HEK293 (cell line): Measurements from ENCODE around the gene PTK7.

ENCODE experiments used
- BCL11A ChIP-seq: fragments of 450-650 bp; formaldehyde crosslinking; IDR thresholded peaks from 2 replicates; pipeline ENCODE4 v1.5.1; 2016; ENCODE audit warnings: low read depth, missing biosample characterization, missing genetic modification characterization
- CTCF ChIP-seq: fragments of 450-650 bp; formaldehyde crosslinking; IDR thresholded peaks from 2 replicates; pipeline ENCODE4 v1.5.1; 2016; ENCODE audit warnings: missing biosample characterization, missing genetic modification characterization
- ZFP37 ChIP-seq: fragments of 450-650 bp; formaldehyde crosslinking; IDR thresholded peaks from 2 replicates; pipeline ENCODE4 v1.5.1; 2016; ENCODE audit warnings: missing biosample characterization, missing genetic modification characterization
- ZNF274 ChIP-seq, 2 experiments: fragments of 200-500 bp in 1 of 2; fragments of 450-650 bp in 1 of 2; sonication (Bioruptor generic) in 1 of 2; formaldehyde crosslinking in 1 of 2; IDR thresholded peaks; 2 replicates each; pipeline versions ENCODE4 v1.5.1 to v1.6.1; 2014 to 2016; ENCODE audit warnings: borderline replicate concordance in 1 of 2, inconsistent platforms in 1 of 2, low read length in 1 of 2, missing biosample characterization in 1 of 2, missing genetic modification characterization in 1 of 2
- ZNF350 ChIP-seq: fragments of 450-650 bp; formaldehyde crosslinking; IDR thresholded peaks from 2 replicates; pipeline ENCODE4 v1.5.0; 2017; ENCODE audit warnings: missing biosample characterization, mild to moderate bottlenecking, missing genetic modification characterization
- ZNF677 ChIP-seq: fragments of 450-650 bp; IDR thresholded peaks from 2 replicates; pipeline ENCODE4 v1.5.0; 2018; ENCODE audit warnings: missing biosample characterization, mild to moderate bottlenecking, missing genetic modification characterization, moderate library complexity
- ZNF777 ChIP-seq: fragments of 450-650 bp; formaldehyde crosslinking; IDR thresholded peaks from 2 replicates; pipeline ENCODE4 v1.5.1; 2017; ENCODE audit warnings: missing biosample characterization, missing genetic modification characterization, borderline replicate concordance

DNA sequence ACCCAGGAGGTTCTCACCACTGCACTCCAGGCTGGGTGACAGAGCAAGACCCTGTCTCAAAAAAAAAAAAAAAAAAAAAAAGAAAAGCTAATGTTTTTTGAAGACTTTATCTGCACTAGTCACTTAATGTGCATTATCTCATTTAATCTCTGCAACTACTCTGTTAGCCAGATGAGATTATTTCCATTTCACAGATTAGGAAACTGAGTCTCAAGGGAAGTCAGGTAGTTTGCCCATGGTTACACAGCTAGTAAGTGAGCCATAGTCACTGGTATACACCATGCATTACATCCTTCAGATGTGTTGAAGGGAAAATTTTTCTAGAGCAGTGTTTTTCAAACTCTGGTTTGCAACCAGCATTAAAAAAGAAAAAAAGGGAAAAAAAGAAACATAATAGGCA, 87.8 kb downstream of the PTK7 start:
- TF ChIP-seq ZFP37 (tag by site-specific recombination), result no peak
- TF ChIP-seq ZNF677 (tag by site-specific recombination), result no peak
- no peak for TF ChIP-seq ZNF350
- no peak for TF ChIP-seq BCL11A (tag by site-specific recombination)
- TF ChIP-seq ZNF777 (tag by site-specific recombination), result no peak
- no peak for TF ChIP-seq CTCF
- TF ChIP-seq ZNF274 (IDR thresholded peaks at IDR 0.05; ENCODE audit: low read length), result no peak
- no peak for TF ChIP-seq ZNF274 (tag by site-specific recombination; IDR thresholded peaks at IDR 0.05; ENCODE audit: borderline replicate concordance)
